Osteoblast (primary cell): Measurements from ENCODE around the gene COPB1. TPM values are rescaled to one million over a fixed set of nuclear protein-coding genes. Genes with fewer than 3 reads are reported as not detected.

Experiments used
- DNase-seq: peaks from one replicate; pipeline ENCODE4 v3.0.0; 2011; ENCODE audit warnings: low spot score, mixed read lengths; ENCODE audit not compliant: insufficient read length; ENCODE audit errors: missing footprints
- H2AFZ ChIP-seq: 2 replicates; pipeline ENCODE4 v1.6.0; 2011; ENCODE audit warnings: mild to moderate bottlenecking, low read length
- H3K27ac ChIP-seq: 2 replicates; pipeline ENCODE4 v1.5.1; 2011; ENCODE audit warnings: mild to moderate bottlenecking, low read depth, low read length, moderate library complexity
- H3K27me3 ChIP-seq: 2 replicates; pipeline ENCODE4 v1.6.0; 2012; ENCODE audit warnings: mild to moderate bottlenecking, control low read depth, inconsistent platforms, low read length, moderate library complexity; ENCODE audit not compliant: insufficient read depth
- H3K36me3 ChIP-seq: 2 replicates; pipeline ENCODE4 v1.5.1; 2011; ENCODE audit warnings: mild to moderate bottlenecking, low read length, control low read depth, moderate library complexity; ENCODE audit not compliant: insufficient read depth
- H3K4me1 ChIP-seq: 2 replicates; pipeline ENCODE4 v1.5.1; 2011; ENCODE audit warnings: mild to moderate bottlenecking, low read length, control low read depth, moderate library complexity; ENCODE audit not compliant: insufficient read depth
- H3K4me2 ChIP-seq: 2 replicates; pipeline ENCODE4 v1.6.0; 2011; ENCODE audit warnings: mild to moderate bottlenecking, low read length; ENCODE audit not compliant: insufficient read depth
- H3K4me3 ChIP-seq: fragments of 200-600 bp; sonication (generic); 3 replicates; pipeline ENCODE4 v1.5.1; 2012; ENCODE audit warnings: mild to moderate bottlenecking, low read length, inconsistent platforms; ENCODE audit not compliant: insufficient read depth
- H3K79me2 ChIP-seq: 2 replicates; pipeline ENCODE4 v1.6.0; 2012; ENCODE audit warnings: mild to moderate bottlenecking, low read length, control low read depth, inconsistent platforms; ENCODE audit not compliant: insufficient read depth
- H3K9me3 ChIP-seq: 2 replicates; pipeline ENCODE4 v1.5.1; 2011; ENCODE audit warnings: low read depth, low read length, control low read depth
- H4K20me1 ChIP-seq: 2 replicates; pipeline ENCODE4 v1.6.0; 2012; ENCODE audit warnings: mild to moderate bottlenecking, low read length, control low read depth; ENCODE audit not compliant: insufficient read depth
- total RNA-seq: library from RNA; depleted of rRNA; stranded (reverse); fragments of >200 nt; gene quantifications from 2 replicates; pipeline ENCODE4 v1.2.3, GENCODE V29; 2012
- TF ChIP-seq, protein P1 (sequence below): IDR thresholded peaks from 2 replicates; pipeline ENCODE4 v1.5.1; 2011; ENCODE audit warnings: mild to moderate bottlenecking, low read depth, low read length, moderate library complexity; ENCODE audit errors: extremely low read depth

COPB1 gene, protein sequence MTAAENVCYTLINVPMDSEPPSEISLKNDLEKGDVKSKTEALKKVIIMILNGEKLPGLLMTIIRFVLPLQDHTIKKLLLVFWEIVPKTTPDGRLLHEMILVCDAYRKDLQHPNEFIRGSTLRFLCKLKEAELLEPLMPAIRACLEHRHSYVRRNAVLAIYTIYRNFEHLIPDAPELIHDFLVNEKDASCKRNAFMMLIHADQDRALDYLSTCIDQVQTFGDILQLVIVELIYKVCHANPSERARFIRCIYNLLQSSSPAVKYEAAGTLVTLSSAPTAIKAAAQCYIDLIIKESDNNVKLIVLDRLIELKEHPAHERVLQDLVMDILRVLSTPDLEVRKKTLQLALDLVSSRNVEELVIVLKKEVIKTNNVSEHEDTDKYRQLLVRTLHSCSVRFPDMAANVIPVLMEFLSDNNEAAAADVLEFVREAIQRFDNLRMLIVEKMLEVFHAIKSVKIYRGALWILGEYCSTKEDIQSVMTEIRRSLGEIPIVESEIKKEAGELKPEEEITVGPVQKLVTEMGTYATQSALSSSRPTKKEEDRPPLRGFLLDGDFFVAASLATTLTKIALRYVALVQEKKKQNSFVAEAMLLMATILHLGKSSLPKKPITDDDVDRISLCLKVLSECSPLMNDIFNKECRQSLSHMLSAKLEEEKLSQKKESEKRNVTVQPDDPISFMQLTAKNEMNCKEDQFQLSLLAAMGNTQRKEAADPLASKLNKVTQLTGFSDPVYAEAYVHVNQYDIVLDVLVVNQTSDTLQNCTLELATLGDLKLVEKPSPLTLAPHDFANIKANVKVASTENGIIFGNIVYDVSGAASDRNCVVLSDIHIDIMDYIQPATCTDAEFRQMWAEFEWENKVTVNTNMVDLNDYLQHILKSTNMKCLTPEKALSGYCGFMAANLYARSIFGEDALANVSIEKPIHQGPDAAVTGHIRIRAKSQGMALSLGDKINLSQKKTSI
- total RNA-seq, result 245 and 257 TPM in 2 replicates

DNA sequence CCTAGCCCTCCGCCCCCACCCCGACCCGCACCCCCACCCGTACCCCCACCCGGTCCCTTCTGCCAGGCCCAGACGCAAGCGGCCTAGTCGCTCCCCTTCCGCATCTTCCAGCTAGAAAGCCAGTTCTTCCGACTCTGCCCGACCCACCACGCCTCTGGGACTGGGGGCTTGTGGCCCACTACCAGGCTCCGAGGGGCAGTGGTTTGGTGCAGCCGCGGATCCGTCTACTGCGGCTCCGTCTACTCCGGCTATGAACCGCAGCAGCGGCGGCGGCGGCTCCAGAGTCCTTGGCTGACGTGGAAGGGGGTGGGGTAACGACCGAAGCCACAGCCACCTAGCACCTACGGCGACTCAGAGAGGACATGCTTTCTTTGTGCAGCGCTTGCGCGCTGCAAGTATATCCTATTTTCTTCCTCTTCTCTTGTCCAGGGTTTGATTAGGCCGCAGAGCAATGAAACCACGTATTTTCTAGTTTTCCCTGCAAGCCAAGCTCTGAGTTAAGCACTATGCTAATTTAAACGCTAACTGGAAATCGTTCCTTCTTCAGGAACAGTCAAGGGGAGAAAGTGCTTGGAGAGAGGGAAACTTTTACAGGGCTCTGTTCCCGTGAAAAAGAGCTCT, at the start of gene COPB1:
Gene COPB1, minus strand, starts transcription at position 252 of the 621 bp plus-strand sequence. CDS start 883 bp downstream, outside the sequence.
- Histone ChIP-seq H3K27me3 (no peaks in the 10 kb centered on the region), H3K4me1 (peaks cover 20% of the 10 kb centered on the region), H2AFZ (peak within 1 kb of the TSS; percentile 72), H4K20me1 (peaks cover 21% of the 10 kb centered on the region), H3K4me2 (peak within 1 kb of the TSS; percentile 80), H3K36me3 (peaks cover 41% of the 10 kb centered on the region), H3K27ac (peak within 1 kb of the TSS; percentile 84), H3K79me2 (peaks cover 49% of the 10 kb centered on the region), H3K9me3 (no peaks in the 10 kb centered on the region), H3K4me3 (peak within 1 kb of the TSS; percentile 87)
- DNase-seq, result peak; percentile 80
- TF ChIP-seq, protein P1, sequence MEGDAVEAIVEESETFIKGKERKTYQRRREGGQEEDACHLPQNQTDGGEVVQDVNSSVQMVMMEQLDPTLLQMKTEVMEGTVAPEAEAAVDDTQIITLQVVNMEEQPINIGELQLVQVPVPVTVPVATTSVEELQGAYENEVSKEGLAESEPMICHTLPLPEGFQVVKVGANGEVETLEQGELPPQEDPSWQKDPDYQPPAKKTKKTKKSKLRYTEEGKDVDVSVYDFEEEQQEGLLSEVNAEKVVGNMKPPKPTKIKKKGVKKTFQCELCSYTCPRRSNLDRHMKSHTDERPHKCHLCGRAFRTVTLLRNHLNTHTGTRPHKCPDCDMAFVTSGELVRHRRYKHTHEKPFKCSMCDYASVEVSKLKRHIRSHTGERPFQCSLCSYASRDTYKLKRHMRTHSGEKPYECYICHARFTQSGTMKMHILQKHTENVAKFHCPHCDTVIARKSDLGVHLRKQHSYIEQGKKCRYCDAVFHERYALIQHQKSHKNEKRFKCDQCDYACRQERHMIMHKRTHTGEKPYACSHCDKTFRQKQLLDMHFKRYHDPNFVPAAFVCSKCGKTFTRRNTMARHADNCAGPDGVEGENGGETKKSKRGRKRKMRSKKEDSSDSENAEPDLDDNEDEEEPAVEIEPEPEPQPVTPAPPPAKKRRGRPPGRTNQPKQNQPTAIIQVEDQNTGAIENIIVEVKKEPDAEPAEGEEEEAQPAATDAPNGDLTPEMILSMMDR, result no peak

DNA sequence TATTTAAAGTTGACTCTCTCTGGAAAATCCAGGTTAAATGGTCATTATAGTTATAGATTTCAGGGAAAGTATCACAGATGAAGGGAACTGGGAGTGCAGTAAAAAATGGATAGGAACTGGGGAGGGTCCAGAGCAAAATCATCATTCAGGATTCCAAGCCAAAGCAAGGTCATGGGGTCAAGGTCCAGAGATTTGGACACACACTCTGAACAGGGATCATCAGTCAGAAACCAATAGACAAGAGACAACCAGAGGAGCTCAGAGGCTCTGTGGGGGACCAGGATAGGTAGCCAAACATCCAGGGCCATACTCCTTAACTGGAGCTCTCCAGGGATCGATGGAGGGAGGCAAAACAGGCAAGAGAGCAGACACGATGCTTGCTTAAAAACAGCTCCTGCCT, 47.8 kb upstream of the COPB1 start:
- no peak for DNase-seq
- Histone ChIP-seq H3K4me1 (peaks cover 4% of the 10 kb centered on the region), H3K4me3 (no peak overlapping the region), H3K27me3 (peaks cover 3% of the 10 kb centered on the region), H3K36me3 (no peaks in the 10 kb centered on the region), H4K20me1 (no peaks in the 10 kb centered on the region), H3K79me2 (no peaks in the 10 kb centered on the region), H3K4me2 (no peak overlapping the region), H3K9me3 (no peaks in the 10 kb centered on the region), H2AFZ (no peak overlapping the region), H3K27ac (no peak overlapping the region)
- TF ChIP-seq, protein P1, result no peak

DNA sequence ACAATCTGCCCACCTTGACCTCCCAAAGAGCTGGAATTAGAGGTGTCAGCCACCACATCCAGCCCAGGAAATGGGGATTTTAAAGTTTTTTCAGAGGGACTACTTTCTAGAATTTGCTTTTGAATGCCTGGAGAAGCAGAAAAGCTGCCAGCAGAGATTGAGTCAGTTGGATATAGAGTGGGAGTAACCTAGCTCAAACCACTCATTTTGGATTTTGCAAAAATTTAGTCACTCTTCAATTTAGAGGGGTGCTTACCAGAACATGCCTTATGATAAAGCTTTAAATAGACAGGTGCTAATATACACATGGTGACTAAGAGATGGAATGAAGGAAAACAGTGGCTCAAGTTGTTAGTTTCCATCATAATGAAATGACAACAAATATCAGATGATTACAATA, 47.1 kb upstream of the COPB1 start:
- no peaks in the 10 kb centered on the region for H3K9me3 ChIP-seq

More for the DNA sequence above, 47.1 kb upstream of the COPB1 start:
- H3K4me3 ChIP-seq, result no peak overlapping the region
- H3K4me2 ChIP-seq, result no peak overlapping the region
- no peak overlapping the region for H2AFZ ChIP-seq
- no peaks in the 10 kb centered on the region for H3K79me2 ChIP-seq
- H3K27ac ChIP-seq, result no peak overlapping the region
- no peaks in the 10 kb centered on the region for H3K36me3 ChIP-seq
- peaks cover 3% of the 10 kb centered on the region for H3K27me3 ChIP-seq
- TF ChIP-seq, protein P1, result no peak
- no peaks in the 10 kb centered on the region for H4K20me1 ChIP-seq
- DNase-seq, result no peak
- peaks cover 4% of the 10 kb centered on the region for H3K4me1 ChIP-seq
